H7 (cell line): ENCODE data around the gene RAB24. TPM values are rescaled to one million over a fixed set of nuclear protein-coding genes. Genes with fewer than 3 reads are reported as not detected.

ENCODE experiments used
- DNase-seq: peaks from one replicate; pipeline ENCODE4 v3.0.0; 2012
- H3K27me3 ChIP-seq: 2 replicates; pipeline ENCODE4 v1.6.0; 2011; ENCODE audit warnings: mild to moderate bottlenecking, low read length; ENCODE audit not compliant: control insufficient read depth, insufficient read depth
- H3K36me3 ChIP-seq: replicated peaks from 2 replicates; pipeline ENCODE4 v1.5.1; 2011; ENCODE audit warnings: low read length; ENCODE audit not compliant: control insufficient read depth, insufficient read depth
- H3K4me3 ChIP-seq: 2 replicates; pipeline ENCODE4 v1.5.1; 2011; ENCODE audit warnings: low read depth, mild to moderate bottlenecking, control low read depth, low read length, moderate library complexity; ENCODE audit not compliant: insufficient read depth
- total RNA-seq: library from RNA; depleted of rRNA; stranded (reverse); fragments of >200 nt; shearing (Covaris generic); gene quantifications from 2 replicates; pipeline ENCODE4 v1.2.3, GENCODE V29; 2014

Gene RAB24
- total RNA-seq, 1 experiment from 2014 or later: 25.4 TPM

- Histone ChIP-seq H3K4me3 (no peak overlapping the region), H3K36me3 (peaks cover 21% of the 10 kb centered on the region), H3K27me3 (no peaks in the 10 kb centered on the region)
- DNase-seq: no peak
These were observed 33.3 kb upstream of the RAB24 start for GRCh38 chr5:177336603-177337494.

- peak; percentile 64 for DNase-seq
- H3K27me3 ChIP-seq: no peaks in the 10 kb centered on the region
- peaks cover 20% of the 10 kb centered on the region for H3K36me3 ChIP-seq
- H3K4me3 ChIP-seq: no peak overlapping the region
These were observed 32.6 kb upstream of the RAB24 start for GRCh38 chr5:177336112-177336511.

GRCh38 chr5:177335701-177336065 is 32.2 kb upstream of the RAB24 start:
- DNase-seq: no peak
- no peaks in the 10 kb centered on the region for H3K27me3 ChIP-seq
- no peak overlapping the region for H3K4me3 ChIP-seq
- peaks cover 20% of the 10 kb centered on the region for H3K36me3 ChIP-seq

- Histone ChIP-seq H3K36me3 (peaks cover 20% of the 10 kb centered on the region), H3K27me3 (no peaks in the 10 kb centered on the region), H3K4me3 (no peak overlapping the region)
- DNase-seq: no peak
These were observed 31.5 kb upstream of the RAB24 start for GRCh38 chr5:177334781-177335700.

- no peak for DNase-seq
- Histone ChIP-seq H3K36me3 (peaks cover 20% of the 10 kb centered on the region), H3K27me3 (no peaks in the 10 kb centered on the region), H3K4me3 (no peak overlapping the region)
These were observed 30.6 kb upstream of the RAB24 start for GRCh38 chr5:177334155-177334551.

- Histone ChIP-seq H3K4me3 (no peak overlapping the region), H3K36me3 (peaks cover 20% of the 10 kb centered on the region), H3K27me3 (no peaks in the 10 kb centered on the region)
- DNase-seq: peak; percentile 16
These were observed 30.1 kb upstream of the RAB24 start for GRCh38 chr5:177333420-177334154.

DNA sequence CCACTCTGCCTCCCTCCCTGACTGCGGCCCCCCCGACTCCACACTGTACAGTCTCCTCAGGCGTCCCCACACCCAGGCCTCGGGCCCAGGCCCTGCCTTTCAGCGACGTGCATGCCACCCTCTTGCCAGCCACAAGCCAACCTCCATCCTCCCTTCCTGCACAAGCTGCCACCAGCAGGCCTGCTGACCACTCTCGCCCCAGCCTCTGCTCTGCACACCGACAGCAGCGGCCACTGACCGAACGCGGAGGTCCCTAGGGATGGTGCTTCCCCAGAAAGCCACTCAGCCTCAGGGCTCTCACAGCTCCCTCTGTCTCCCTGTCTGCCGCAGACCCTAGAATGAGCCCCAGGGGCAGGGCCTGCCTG is 29.4 kb upstream of the RAB24 start:
- no peaks in the 10 kb centered on the region for H3K27me3 ChIP-seq
- H3K36me3 ChIP-seq: peaks cover 19% of the 10 kb centered on the region
- DNase-seq: peak; percentile 44
- H3K4me3 ChIP-seq: no peak overlapping the region

DNA sequence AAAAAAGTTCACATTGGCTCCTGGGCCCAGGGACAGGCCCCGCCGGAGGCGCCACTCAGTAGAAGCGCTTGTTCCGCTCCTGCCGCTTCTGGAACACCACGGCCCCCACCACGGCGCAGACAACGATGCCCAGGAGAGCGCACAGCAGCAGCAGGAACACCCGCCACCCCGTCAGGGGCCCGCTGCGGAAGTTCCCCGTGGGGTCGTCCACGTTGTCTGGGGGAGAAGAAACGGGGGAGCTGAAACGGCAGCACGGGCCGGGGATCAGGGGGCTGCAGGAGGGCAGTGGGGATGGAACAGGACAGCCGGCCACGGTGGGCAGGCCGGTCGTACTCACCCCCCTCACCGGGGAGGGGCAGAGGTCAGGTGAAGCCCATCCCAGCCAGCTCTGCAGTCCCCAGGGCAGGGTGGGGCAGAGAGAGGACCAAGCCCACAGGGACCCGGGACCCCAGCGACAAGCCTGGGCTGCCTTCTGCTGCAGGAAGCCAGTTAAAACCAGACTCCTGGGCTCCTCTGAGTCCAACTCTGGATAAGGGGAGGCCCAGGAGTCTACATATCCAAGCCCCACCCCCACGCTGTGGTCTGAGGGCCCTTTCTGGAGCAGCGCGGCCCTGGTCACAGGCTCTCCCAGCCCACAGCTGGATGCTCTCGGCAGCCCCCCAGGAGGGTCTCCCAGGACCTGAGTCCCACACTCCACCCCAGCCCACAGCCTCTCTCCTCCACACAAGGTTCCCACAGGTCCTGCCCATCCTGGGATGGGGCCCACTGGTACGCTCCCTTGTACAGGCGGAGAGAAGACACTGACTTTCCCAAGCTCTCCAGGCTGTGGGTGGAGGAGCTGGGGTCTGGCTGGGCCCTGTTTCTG is 28.7 kb upstream of the RAB24 start:
- no peak for DNase-seq
- H3K36me3 ChIP-seq: peaks cover 19% of the 10 kb centered on the region

DNA sequence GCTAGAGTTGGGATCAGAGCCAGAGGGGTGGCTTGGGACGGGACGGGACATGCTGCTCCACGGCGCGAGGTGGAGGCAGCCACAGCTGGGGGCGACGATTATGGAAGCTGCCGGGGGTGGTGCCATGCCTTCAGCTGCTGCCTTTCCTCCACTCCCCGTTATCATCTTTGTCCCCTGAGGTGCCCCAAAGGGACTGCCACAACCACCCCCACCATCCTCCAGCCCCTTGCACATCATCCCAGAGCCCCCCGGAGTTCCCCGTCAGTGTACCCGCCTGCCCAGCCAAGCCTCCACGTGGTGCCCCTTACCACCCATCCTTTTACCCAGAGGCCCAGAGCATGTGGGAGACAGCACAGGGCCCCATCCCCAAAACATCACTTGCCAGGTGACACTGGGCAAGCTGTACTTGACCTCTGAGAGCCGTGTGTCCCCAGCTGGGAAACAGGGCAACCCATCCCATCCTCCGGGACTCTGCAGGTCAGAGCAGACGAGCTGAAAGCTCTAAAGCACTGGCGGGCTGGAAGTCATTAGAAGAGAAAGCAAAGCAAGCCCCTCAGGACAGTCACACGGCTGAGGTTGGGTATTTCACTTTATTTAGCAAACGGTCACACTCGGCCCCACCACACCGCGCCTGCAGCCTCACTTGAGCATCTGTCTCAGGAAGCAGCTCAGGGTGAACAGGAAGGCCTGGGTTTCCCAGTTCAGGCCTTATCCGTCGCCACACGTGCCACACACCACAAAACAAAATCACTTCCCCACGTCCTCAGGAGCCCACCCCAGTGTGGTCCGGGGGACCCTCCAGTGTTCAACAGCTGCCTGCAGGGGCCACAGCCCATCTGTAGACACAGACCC is 27.7 kb upstream of the RAB24 start:
- Histone ChIP-seq H3K36me3 (peaks cover 17% of the 10 kb centered on the region), H3K27me3 (no peaks in the 10 kb centered on the region), H3K4me3 (no peak overlapping the region)
- DNase-seq: no peak

More for the DNA sequence above, 28.7 kb upstream of the RAB24 start:
- Histone ChIP-seq H3K27me3 (no peaks in the 10 kb centered on the region), H3K4me3 (no peak overlapping the region)

GRCh38 chr5:177329883-177330282 is 26.4 kb upstream of the RAB24 start:
- Histone ChIP-seq H3K4me3 (no peak overlapping the region), H3K36me3 (peaks cover 13% of the 10 kb centered on the region), H3K27me3 (no peaks in the 10 kb centered on the region)
- DNase-seq: peak; percentile 14

- Histone ChIP-seq H3K4me3 (no peak overlapping the region), H3K36me3 (peaks cover 4% of the 10 kb centered on the region), H3K27me3 (no peaks in the 10 kb centered on the region)
- DNase-seq: peak; percentile 20
These were observed 25.2 kb upstream of the RAB24 start for GRCh38 chr5:177328545-177329231.

- no peaks in the 10 kb centered on the region for H3K27me3 ChIP-seq
- H3K4me3 ChIP-seq: no peak overlapping the region
- no peaks in the 10 kb centered on the region; the same call in 1 of the 2 replicates for H3K36me3 ChIP-seq
- DNase-seq: peak; percentile 56
These were observed 24.3 kb upstream of the RAB24 start for GRCh38 chr5:177327539-177328522.
